IMR-90 (cell line): ENCODE results near the gene C1QC. TPM values are rescaled to one million over a fixed set of nuclear protein-coding genes. Genes with fewer than 3 reads are reported as not detected.

Source experiments
- ATAC-seq: fragments of 200-7000 bp; cut with Tn5 transposase; 2 replicates; pipeline ENCODE4 v1.9.1; 2020; ENCODE audit warnings: low read depth, mild to moderate bottlenecking, moderate library complexity
- BruUV-seq: library from RNA; stranded (reverse); fragments of 400-500 nt; replicated peaks from 2 replicates; lab custom pipeline; 2021; lab: Mats Ljungman, UMichigan
- CTCF ChIA-PET: fragments of 300-600 bp; formaldehyde crosslinking; extraction: SDS; loops from one replicate; lab custom pipeline; 2021; ENCODE audit warnings: antibody characterized with exemption; lab: Yijun Ruan, JAX
- POLR2A ChIA-PET: fragments of 300-600 bp; sonication (Branson Sonifier 250); formaldehyde crosslinking; loops from one replicate; lab custom pipeline; 2022; ENCODE audit warnings: antibody characterized with exemption; ENCODE audit not compliant: unreplicated experiment; lab: Charles Lee
- DNase-seq: peaks from one replicate; pipeline ENCODE4 v3.0.0; 2013
- H2AFZ ChIP-seq: replicated peaks from 2 replicates; pipeline ENCODE3; 2013; ENCODE audit warnings: low read length, mild to moderate bottlenecking; ENCODE audit not compliant: poor library complexity
- H2AK5ac ChIP-seq: 2 replicates; pipeline ENCODE4 v1.6.1; 2013; ENCODE audit warnings: low read depth, low read length, inconsistent platforms
- H2AK9ac ChIP-seq: replicated peaks from 2 replicates; pipeline ENCODE3; 2013; ENCODE audit warnings: mild to moderate bottlenecking, low read depth, low read length, moderate library complexity; ENCODE audit not compliant: poor library complexity
- H2BK120ac ChIP-seq: 2 replicates; pipeline ENCODE4 v1.6.1; 2013; ENCODE audit warnings: low read depth, low read length, inconsistent platforms
- H2BK15ac ChIP-seq: 3 replicates; pipeline ENCODE4 v1.6.1; 2013; ENCODE audit warnings: low read depth, low read length, inconsistent platforms
- H2BK20ac ChIP-seq: 2 replicates; pipeline ENCODE4 v1.6.1; 2013; ENCODE audit warnings: low read depth, mild to moderate bottlenecking, inconsistent platforms, low read length, moderate library complexity
- H2BK5ac ChIP-seq: 2 replicates; pipeline ENCODE4 v1.6.1; 2013; ENCODE audit warnings: mild to moderate bottlenecking, low read depth, low read length, inconsistent platforms; ENCODE audit not compliant: poor library complexity, severe bottlenecking
- H3K14ac ChIP-seq: replicated peaks from 2 replicates; pipeline ENCODE4 v1.6.1; 2013; ENCODE audit warnings: low read depth, low read length, inconsistent platforms
- H3K18ac ChIP-seq: 2 replicates; pipeline ENCODE4 v1.6.1; 2013; ENCODE audit warnings: low read depth, low read length, control low read depth
- H3K23ac ChIP-seq: 2 replicates; pipeline ENCODE4 v1.6.1; 2013; ENCODE audit warnings: low read depth, low read length, inconsistent platforms
- H3K27ac ChIP-seq: 2 replicates; pipeline ENCODE4 v1.5.1; 2013; ENCODE audit warnings: mild to moderate bottlenecking, control low read depth, low read length; ENCODE audit not compliant: insufficient read depth
- H3K27me3 ChIP-seq: 2 replicates; pipeline ENCODE4 v1.6.1; 2013; ENCODE audit warnings: low read length; ENCODE audit not compliant: control insufficient read depth, insufficient read depth
- H3K36me3 ChIP-seq: 2 replicates; pipeline ENCODE4 v1.6.1; 2013; ENCODE audit warnings: low read length, mixed read lengths; ENCODE audit not compliant: control insufficient read depth, insufficient read depth
- H3K4ac ChIP-seq: 2 replicates; pipeline ENCODE4 v1.6.1; 2013; ENCODE audit warnings: low read depth, low read length, inconsistent platforms
- H3K4me1 ChIP-seq: 2 replicates; pipeline ENCODE4 v1.6.1; 2013; ENCODE audit warnings: low read length, mixed read lengths; ENCODE audit not compliant: control insufficient read depth, insufficient read depth
- H3K4me2 ChIP-seq: 2 replicates; pipeline ENCODE4 v1.6.1; 2013; ENCODE audit warnings: low read depth, mild to moderate bottlenecking, control low read depth, low read length, moderate library complexity
- H3K4me3 ChIP-seq: 2 replicates; pipeline ENCODE4 v1.5.1; 2013; ENCODE audit warnings: low read depth, mild to moderate bottlenecking, control low read depth, low read length, moderate library complexity; ENCODE audit not compliant: insufficient read depth
- H3K56ac ChIP-seq: 2 replicates; pipeline ENCODE4 v1.6.1; 2013; ENCODE audit warnings: low read length, inconsistent platforms; ENCODE audit not compliant: insufficient read depth; ENCODE audit errors: extremely low read depth
- H3K79me1 ChIP-seq, 2 experiments: 2 replicates each; pipeline ENCODE4 v1.6.1; 2013; ENCODE audit warnings: low read length in 2 of 2, inconsistent platforms in 1 of 2, low read depth in 1 of 2
- H3K9ac ChIP-seq: 2 replicates; pipeline ENCODE4 v1.6.1; 2013; ENCODE audit warnings: low read depth, low read length, control low read depth
- H3K9me1 ChIP-seq: 2 replicates; pipeline ENCODE4 v1.6.1; 2013; ENCODE audit warnings: low read length, inconsistent platforms; ENCODE audit not compliant: insufficient read depth
- H3K9me3 ChIP-seq: 2 replicates; pipeline ENCODE4 v1.6.1; 2013; ENCODE audit warnings: low read length; ENCODE audit not compliant: control insufficient read depth, insufficient read depth
- H4K20me1 ChIP-seq: 2 replicates; pipeline ENCODE4 v1.6.1; 2013; ENCODE audit warnings: low read length, inconsistent platforms; ENCODE audit not compliant: insufficient read depth
- H4K5ac ChIP-seq: 2 replicates; pipeline ENCODE4 v1.6.1; 2013; ENCODE audit warnings: mild to moderate bottlenecking, low read depth, low read length, control low read depth
- H4K8ac ChIP-seq, 2 experiments: 2 replicates each; pipeline ENCODE4 v1.6.1; 2013; ENCODE audit warnings: low read depth in 2 of 2, low read length in 2 of 2, control low read depth in 1 of 2, inconsistent platforms in 1 of 2
- H4K91ac ChIP-seq: 2 replicates; pipeline ENCODE4 v1.6.1; 2013; ENCODE audit warnings: low read depth, low read length, inconsistent platforms; ENCODE audit not compliant: insufficient read depth
- CEBPB ChIP-seq: IDR thresholded peaks from 2 replicates; pipeline ENCODE4 v1.6.1; 2012; ENCODE audit warnings: low read depth, low read length, improper control_type of control experiment
- FOS ChIP-seq: fragments of 150-350 bp; IDR thresholded peaks from 2 replicates; pipeline ENCODE4 v1.6.1; 2016; ENCODE audit warnings: low read depth, low read length
- MAFK ChIP-seq: IDR thresholded peaks from 2 replicates; pipeline ENCODE4 v1.6.1; 2012; ENCODE audit warnings: low read depth, low read length, improper control_type of control experiment
- MAZ ChIP-seq: IDR thresholded peaks from 2 replicates; pipeline ENCODE4 v1.6.1; 2012; ENCODE audit warnings: low read depth, mild to moderate bottlenecking, low read length, improper control_type of control experiment, moderate library complexity, borderline replicate concordance
- POLR2A ChIP-seq: IDR thresholded peaks from 2 replicates; pipeline ENCODE4 v1.6.1; 2012; ENCODE audit warnings: mild to moderate bottlenecking, low read depth, low read length
- RCOR1 ChIP-seq: IDR thresholded peaks from 2 replicates; pipeline ENCODE4 v1.6.1; 2012; ENCODE audit warnings: mild to moderate bottlenecking, low read length, improper control_type of control experiment; ENCODE audit not compliant: insufficient replicate concordance
- SMC3 ChIP-seq: fragments of 150-350 bp; IDR thresholded peaks from 2 replicates; pipeline ENCODE4 v1.6.1; 2016; ENCODE audit warnings: low read depth, mild to moderate bottlenecking, antibody characterized with exemption, low read length, moderate library complexity
- WGBS, 2 experiments: methylation state at CpG; one replicate each; pipeline versions ENCODE4 v1.1.5 to v1.1.7; 2013; ENCODE audit warnings: missing lambda C conversion rate in 2 of 2; ENCODE audit not compliant: insufficient read length in 1 of 2; ENCODE audit errors: extremely low coverage in 2 of 2; 5-methylcytosine and 5-hydroxymethylcytosine counted together
- dilution Hi-C: fragments of 300-500 bp; cut with HindIII; formaldehyde crosslinking; loops from one replicate; pipeline ENCODE4 v1.14.3; 2018; ENCODE audit warnings: low sequenced_read_pairs; ENCODE audit not compliant: unreplicated experiment
- in situ Hi-C: fragments of 300-500 bp; cut with MboI; formaldehyde crosslinking; loops from 3 replicates; pipeline ENCODE4 v1.14.3; 2019; ENCODE audit warnings: low sequenced_read_pairs, inconsistent platforms, mixed read lengths
- intact Hi-C: fragments of 100-400 bp; cut with micrococcal nuclease; formaldehyde crosslinking; loops from 2 replicates; pipeline ENCODE4 v1.10.0; 2022
- polyA plus RNA-seq, 3 experiments: library from polyadenylated mRNA; depleted of rRNA; stranded (reverse); fragments of >200 nt; gene quantifications; 2 replicates each; pipeline ENCODE4 v1.2.3, GENCODE V29; 2012; ENCODE audit warnings: low replicate concordance in 1 of 3
- total RNA-seq: library from RNA; depleted of rRNA; stranded (reverse); fragments of >200 nt; gene quantifications from 2 replicates; pipeline ENCODE4 v1.2.3, GENCODE V29; 2012
- TF ChIP-seq, protein P1 (sequence below): fragments of 150-350 bp; IDR thresholded peaks from 2 replicates; pipeline ENCODE4 v1.6.1; 2017; ENCODE audit warnings: mild to moderate bottlenecking, antibody characterized with exemption, low read length, low read depth

Gene C1QC
- total and polyA plus RNA-seq, 2 of the 4 experiments (the other 2 are of a cell fraction), result not detected

GRCh38 chr1:22609291-22609690, 34.1 kb upstream of the C1QC start:
- no TSS peak for BruUV-seq
- no CpG with 5 or more reads among the region's 6 CpGs for WGBS, 2 experiments
- H3K27me3 ChIP-seq, result peaks cover 30% of the 10 kb centered on the region
- no peak for TF ChIP-seq SMC3
- no peak for TF ChIP-seq MAZ
- TF ChIP-seq, protein P1, sequence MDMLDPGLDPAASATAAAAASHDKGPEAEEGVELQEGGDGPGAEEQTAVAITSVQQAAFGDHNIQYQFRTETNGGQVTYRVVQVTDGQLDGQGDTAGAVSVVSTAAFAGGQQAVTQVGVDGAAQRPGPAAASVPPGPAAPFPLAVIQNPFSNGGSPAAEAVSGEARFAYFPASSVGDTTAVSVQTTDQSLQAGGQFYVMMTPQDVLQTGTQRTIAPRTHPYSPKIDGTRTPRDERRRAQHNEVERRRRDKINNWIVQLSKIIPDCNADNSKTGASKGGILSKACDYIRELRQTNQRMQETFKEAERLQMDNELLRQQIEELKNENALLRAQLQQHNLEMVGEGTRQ, result no peak
- no peak for TF ChIP-seq CEBPB
- TF ChIP-seq MAFK, result no peak
- no peak for TF ChIP-seq POLR2A
- TF ChIP-seq RCOR1, result no peak
- no peak for TF ChIP-seq FOS
- no peak overlapping the region for H2BK20ac ChIP-seq
- H3K9me1 ChIP-seq, result no peaks in the 10 kb centered on the region
- H4K91ac ChIP-seq, result no peak overlapping the region
- H3K9me3 ChIP-seq, result no peaks in the 10 kb centered on the region
- H2BK120ac ChIP-seq, result no peak overlapping the region
- no peak overlapping the region for H2BK5ac ChIP-seq
- H4K5ac ChIP-seq, result no peak overlapping the region
- H3K9ac ChIP-seq, result no peak overlapping the region
- dilution Hi-C loops, result no loop called here
- no peak overlapping the region for H3K14ac ChIP-seq
- H3K79me1 ChIP-seq, result no peaks in the 10 kb centered on the region
- no peak overlapping the region for H3K27ac ChIP-seq
- H3K56ac ChIP-seq, result no peak overlapping the region
- no peaks in the 10 kb centered on the region for H3K36me3 ChIP-seq
- intact Hi-C loops, result no loop called here
- no peaks in the 10 kb centered on the region for H3K4me1 ChIP-seq
- DNase-seq, result no peak
- ATAC-seq, result no peak
- H3K23ac ChIP-seq, result no peak overlapping the region
- H3K18ac ChIP-seq, result no peak overlapping the region
- no peak overlapping the region for H2BK15ac ChIP-seq
- no peak overlapping the region for H4K8ac ChIP-seq
- H3K4ac ChIP-seq, result no peak overlapping the region
- no peak overlapping the region for H2AK5ac ChIP-seq
- no peak overlapping the region for H3K4me3 ChIP-seq
- H4K20me1 ChIP-seq, result peaks cover 4% of the 10 kb centered on the region; the same call in 1 of the 2 replicates
- ChIA-PET POLR2A (no interaction called here), CTCF (no interaction called here)
- no peak overlapping the region for H2AFZ ChIP-seq
- no peak overlapping the region for H2AK9ac ChIP-seq
- in situ Hi-C loops, result no loop called here
- no peak overlapping the region for H3K4me2 ChIP-seq
